Measurements from ENCODE around the gene IGF2BP2.

The IGF2BP2 gene

DNA sequence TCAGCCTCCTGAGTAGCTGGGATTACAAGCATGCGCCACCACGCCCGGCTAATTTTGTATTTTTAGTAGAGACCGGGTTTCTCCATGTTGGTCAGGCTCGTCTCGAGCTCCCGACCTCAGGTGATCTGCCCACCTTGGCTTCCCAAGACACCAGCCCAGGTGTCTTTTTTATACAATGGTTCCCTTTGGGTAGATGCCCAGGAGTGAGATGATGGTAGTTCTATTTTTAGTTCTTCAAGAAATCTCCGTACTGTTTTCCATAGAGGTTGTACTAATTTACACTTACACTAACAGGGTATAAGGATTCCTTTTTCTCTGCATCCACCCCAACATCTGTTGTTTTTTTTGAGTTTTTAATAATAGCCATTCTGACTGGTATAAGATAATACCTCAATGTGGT lies 94.3 kb downstream of the IGF2BP2 start:
- no peak for DNase-seq

DNA sequence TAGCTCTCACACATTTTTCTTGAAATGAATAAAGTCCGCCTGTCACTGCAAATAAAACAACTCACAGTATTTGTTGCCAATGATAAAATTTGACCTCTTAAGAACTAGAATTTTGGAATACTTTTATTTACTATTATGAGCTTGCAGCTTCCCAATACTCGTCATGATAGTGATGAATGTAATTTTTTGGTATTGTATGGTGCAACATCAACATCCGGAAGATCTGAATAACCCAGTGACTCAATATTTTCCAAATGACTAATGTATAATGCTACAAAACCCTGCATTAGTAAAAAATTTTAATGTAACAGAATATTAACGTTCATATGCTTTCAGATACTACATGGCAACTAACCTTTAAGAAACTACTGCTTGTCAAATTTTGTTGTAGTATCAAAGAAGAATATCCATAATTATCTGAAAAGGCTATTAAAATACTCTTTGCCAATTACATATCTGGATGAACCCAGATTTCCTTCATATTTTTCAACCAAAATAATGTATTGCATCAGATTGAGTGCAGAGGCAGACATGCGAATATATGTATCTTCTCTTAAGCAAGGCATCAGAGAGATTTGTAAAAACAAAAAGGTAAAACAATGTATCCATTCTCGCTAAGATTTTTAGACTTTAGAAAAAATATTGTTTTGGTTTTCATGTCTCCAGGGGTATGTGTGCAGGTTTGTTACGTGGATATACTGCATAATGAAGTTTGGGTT lies 95.3 kb downstream of the IGF2BP2 start:
- no peak for DNase-seq

DNA sequence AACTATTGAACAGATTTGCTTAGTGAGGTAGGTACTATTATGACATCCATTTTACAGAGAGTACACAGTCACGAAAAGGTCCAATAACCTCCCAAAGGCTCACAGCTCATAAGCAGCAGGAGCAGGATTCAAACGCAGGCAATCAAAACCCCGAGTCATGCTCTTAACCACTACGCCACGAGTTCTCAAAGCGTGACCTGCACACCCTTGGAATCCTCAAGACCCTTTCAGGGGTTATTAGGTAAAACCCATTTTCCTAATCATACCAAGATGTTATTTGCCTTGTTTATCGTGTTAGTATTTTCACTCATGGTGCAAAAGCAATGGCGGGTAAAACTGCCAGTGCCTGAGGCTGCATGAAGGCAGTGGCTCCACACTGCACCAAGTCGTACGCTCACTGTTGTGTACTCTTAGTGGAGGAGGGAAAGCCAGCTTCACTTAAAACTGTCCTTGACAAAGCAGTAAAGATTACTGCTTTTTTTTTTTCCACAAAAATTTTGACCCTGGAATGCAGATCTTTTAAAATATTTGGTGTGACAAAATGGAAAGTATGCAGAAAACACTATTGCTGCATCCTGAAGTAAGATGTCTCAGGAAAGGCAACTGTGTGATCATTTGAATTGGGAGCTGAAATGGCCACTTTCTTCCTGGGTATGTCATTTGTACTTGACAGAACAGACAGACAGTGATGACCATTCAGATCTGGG lies 96.1 kb downstream of the IGF2BP2 start:
- no peak for DNase-seq

DNA sequence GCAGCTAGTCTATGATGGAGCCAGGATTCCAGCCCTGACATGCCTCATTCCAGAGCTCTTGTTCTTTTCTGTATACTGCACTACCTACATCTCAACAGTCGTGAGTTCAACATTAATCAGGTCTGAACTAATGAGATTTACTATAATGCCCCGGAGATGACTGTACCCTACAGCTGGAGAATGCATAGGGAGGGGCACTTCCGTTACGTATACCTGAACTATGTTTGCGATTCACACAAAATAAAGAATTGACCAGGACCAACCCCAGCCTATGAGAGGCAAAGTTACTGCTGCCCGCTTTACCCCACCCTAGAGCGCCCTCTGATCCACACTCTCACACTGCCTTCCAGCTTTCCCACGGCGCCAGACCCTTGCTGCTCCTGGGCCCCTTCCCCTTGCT lies 97.0 kb downstream of the IGF2BP2 start:
- no peak for DNase-seq

DNA sequence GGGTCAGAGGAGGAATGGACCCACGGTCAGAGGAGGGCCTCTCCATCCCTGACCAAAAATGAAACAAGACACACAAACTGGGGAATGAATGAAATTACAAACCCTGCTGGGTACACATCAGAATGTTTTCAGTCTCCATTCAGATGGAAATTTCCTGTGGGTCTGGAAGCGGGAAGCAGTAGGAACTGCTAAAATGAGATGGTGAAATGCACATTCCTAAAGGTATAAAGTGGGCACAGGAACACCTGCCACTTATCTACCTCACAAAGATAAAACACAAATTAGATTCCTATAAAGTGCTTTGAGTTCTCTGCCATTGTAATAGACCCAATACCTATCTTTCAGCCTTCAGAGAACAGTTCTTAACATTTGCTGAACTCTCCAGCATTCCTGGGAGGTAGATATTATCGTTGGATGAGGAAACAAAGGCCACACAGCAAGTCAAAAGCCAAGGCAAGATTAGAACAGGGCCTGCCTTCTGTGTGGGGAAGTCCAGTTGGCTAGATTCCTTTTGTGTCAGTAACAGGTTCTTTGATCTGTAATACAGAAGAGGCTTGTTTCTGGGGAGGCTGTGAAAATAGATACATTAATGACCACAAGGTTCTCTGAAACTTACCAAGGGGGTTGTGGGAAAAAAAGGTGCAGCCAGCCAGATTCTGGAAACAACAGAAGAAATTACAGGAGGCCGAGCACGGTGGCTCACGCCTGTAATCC lies 98.4 kb downstream of the IGF2BP2 start:
- DNase-seq = no peak

DNA sequence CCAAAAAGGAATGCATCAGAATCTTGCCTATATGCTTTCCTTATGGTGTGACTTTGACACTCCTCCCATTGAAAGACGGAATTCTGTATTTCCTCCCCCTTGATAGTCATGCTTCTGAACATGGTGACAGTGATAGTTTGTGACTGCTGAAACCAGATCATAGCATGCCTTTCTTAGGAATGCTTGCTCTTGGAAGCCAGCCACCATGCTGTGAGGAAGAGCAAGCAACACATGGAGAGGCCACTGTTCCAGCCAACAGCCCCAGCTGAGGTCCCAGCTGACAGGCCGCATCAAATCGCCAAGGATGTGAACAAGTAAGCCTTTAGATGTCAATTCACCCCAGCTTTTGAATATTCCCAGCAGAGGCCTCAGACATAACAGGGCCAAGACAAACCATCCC lies 100.1 kb downstream of the IGF2BP2 start:
- no peak for DNase-seq

DNA sequence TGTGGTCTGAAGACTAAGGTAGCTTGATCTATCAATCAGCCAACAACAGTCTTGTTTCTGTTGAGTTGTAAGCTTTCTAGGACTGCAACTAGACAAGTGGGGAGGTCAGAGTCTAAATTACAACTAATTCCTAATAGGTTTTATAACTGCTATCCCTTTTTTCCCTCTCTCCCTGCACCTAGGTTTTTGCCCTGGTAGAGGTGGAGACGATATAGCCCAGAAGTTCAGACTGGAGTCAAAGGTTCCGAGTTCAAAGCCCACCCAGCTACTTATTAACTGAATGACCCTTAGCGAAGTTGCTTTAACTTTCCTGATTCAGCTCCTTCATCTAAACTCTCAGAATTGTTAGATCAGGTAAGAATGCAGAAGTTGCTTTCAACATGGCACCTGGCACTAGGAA lies 100.6 kb downstream of the IGF2BP2 start:
- no peak for DNase-seq

DNA sequence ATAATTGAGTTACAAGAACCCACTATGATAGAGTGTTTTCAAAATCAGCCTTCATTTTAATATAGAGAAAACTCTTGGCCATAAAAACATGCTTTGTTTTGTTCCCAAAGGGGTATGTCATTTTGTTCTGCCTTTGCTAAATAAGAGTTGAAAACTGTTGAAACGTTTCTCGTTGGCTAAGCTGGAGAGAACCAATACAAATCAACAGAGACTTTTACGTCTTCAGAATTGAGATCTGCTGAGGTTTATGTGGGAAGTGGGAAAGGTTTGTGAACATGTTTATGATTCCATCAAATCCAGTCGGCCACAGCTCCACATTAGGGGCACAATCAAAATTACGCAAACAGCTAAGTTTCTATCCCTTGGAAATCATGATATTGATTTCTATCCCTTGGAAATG lies 102.0 kb downstream of the IGF2BP2 start:
- no peak for DNase-seq

DNA sequence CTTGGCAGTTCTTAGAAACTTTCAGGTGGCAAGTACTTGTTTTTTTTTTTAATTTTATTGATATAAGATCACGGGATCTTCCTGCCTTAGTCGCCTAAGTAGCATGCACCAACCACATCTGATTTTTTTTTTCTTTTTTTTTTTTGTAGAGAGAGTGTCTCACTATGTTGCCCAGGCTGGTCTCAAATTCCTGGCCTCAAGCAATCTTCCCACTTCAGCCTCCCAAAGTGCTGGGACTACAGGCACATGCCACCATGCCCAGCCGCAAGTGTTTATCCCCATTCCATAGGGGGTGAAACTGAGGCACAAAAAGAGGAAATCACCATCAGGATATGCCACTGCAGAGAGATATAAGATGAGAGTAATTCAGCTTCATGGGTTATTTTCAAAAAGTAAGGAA lies 102.9 kb downstream of the IGF2BP2 start:
- DNase-seq = no peak

DNA sequence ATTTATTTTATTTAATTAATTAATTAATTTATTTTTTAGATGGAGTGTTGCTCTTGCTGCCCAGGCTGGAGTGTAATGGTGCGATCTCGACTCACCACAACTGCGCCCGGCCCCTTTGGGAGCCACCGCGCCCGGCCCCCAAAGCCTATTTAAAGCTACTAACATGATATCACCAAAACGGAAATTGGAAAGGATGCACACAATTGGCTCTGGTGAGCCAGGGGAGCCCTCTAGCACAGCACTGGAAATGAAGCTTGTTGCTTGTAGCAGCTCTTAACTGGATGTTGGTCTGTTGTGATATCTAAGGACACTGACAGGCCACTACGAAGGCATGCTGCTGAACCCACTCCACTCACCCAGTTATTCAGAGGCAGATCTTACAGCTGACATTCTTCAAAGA lies 104.5 kb downstream of the IGF2BP2 start:
- DNase-seq = no peak

DNA sequence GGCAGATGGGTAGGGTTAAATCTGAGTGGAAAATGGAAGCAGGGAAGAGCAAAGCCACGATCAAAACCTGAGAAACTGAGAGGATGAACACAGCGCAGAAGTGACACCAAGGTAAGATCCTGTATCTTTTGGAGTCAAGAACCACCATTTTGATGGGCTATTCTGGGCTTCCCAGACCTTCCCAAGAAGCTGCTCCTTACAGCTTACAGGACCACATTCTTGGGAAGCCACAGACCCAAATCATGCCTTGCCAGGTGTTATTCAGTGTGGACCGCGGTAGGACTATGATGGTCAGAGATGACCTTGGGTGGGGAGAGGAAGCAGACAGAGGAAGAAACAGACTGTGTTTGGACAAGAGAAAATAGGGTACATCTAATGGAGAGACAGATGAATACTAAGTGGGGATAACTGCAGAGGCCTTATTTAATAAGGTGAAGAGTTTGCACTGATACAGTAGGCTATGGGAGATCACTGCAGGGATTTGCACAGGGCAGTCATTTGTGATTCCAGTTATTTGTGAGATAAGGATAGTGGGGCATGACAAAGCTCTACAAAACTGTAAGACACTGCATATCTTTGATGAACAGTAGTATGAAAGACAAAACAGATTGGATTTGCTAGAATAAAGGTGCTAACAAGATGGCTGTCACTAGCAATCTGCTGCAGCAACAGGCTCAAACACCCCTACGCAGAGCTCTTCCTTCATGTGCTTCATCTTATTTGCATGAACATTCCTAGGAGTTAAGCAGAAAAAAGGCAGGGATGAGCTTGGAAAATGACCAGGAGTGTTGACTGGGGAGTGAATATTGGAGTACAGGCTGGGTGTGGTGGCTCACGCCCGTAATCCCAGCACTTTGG lies 105.9 kb downstream of the IGF2BP2 start:
- DNase-seq = no peak

DNA sequence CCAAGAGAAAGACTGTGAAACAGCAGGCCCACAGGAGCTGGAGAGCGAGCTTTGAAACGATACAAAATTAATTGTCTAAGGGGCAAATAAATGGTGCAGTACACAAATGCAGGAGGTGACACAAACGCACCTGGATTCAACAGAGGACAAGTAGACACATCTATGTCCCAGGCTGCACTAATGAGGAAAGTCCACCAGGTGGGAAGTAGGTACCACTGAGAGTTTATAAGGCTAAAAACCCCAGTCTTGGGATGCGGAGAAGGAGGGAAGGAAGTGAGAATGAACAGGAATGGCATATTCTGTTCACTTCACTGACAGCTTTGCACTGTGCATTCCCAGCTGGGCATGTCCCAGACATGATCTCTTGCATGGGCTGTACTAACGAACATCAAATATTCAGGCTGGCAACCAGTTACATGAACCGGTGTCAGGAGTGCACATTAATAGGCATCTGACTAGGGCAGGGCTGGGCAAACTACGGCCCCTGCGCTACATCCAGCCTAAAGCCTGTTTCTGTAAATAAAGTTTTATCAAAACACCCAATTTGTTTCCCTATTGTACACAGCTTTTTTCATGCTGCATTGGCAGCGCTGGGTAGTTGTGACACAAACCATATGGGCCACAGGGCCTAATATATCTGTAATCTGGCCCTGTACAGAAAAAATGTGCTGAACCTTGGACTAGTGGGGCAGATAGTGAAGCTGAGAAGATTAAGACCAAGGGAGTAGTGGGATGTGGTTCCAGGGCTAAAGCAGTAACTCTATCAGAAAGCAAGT lies 107.0 kb downstream of the IGF2BP2 start:
- DNase-seq = no peak

DNA sequence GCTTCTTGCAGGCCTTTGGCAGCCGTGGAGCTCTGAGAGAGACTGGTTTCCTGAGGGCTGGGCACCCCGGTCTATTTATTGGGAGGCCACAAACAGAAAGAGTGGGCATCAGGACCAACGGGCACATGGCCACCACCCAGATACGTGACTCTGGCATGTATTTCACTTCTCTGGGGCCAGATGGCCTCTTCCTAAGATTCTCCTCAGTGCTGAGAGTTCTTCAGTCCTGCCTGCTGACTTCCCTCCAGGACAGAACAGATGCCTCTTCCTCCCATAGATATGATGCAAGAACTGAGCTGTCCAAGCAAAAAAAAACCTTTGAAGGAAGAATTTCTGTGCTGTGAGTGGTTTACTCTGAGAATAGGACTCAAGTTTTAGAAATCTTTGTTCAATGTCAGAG lies 107.7 kb downstream of the IGF2BP2 start:
- DNase-seq = no peak

DNA sequence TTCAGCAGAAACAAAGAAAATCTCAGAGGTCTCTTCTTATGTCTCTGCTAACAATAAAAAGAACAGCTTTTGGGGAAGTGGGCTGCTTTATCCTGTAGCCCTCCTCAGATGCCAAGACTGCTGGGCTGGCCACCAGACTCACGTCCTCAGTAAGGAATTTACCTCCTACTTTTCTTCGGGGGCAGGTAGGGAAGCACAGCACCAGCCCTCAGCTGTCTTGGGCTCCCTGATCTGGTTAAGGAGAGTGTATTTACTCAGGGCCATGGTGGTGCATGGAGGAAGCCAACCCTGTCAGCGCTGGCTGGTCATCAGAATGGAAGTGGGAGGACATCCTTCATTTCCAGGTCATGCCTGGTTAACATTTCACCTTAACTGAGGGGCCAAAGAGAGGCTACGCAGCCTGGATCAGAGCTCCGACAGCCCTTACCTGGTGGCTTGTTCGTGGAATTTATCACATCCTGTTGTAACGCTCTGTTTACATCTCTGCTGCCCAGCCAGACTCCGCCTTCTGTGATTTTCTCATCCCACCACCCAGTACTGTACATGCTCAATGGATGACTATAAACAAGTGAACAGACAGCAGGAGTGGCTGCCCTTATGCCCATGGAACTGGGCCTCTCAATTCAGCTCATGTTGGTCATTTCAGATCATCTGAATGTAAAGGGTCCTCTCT lies 108.3 kb downstream of the IGF2BP2 start:
- no peak for DNase-seq

DNA sequence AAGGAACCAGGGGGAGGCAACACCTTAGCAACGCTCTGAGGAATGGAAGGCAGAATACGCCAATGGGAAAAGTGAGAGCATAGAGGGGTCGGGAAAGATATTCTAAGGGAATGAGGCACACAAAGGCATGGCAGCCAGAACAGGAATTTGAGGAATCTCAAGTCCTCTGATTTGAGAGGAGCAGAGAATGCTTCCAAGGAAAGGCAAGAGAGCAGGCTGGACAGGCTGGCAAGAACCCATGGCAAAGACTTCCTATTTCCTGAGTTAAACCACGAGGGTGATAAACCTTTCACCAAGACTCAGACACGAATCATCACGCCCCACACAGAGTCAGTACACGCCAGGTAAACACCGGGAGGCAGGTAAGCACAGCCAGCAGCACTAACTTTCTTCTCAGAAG lies 109.8 kb downstream of the IGF2BP2 start:
- no peak for DNase-seq

DNA sequence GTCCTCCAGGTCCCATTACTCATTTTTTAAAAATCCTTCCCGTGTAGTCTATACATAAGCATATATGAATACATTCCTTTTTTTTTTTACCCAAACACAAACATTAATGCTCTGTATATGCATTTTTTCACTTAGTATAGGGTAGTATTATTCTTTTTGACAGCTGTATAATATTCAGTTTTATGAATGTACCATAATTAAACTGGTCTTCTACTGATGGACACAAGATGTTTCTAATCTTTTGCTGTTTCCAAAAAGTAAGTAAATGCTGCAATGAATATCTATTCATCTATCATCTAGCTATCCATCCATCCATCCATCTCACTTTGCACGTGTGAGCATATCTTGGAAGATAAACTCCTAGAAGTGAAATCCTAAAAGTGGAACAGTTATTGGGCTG lies 110.8 kb downstream of the IGF2BP2 start:
- DNase-seq = no peak

DNA sequence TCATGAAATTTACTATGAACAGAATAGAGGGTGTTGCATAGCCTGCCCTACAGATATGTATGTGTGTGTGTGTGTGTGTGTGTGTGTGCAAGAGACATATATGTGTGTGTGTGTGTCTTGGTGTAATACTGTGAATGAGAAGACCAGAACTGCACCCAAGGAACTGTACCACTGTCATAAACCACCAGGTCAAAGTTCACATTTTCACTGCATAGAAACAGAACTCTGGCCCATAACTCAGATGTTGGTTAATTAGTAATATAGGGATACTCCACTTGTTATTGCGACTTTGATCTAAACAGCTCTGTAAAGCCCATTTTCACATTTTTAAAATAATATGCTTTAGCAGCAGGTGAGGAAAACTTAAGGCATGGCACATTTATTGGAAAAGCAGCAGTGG lies 111.8 kb downstream of the IGF2BP2 start:
- DNase-seq = no peak

DNA sequence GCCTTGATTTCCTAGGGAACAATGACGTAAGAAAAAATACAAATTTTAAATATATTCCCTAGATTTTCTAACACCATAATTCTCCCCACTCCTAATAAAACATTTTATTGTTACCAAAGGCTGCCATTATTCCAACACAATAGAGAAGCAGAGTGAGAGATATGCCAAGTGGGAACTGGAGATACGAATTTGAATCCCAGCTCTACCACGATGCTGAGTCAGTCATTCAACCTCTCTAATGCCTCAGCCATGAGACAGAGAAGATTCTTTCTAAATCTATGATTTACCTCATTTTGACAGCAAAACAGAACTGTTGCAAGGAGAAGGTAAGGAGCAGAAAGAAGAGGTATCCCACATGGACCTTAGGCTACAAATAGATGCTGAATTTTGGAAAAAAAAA lies 112.5 kb downstream of the IGF2BP2 start:
- DNase-seq = no peak

DNA sequence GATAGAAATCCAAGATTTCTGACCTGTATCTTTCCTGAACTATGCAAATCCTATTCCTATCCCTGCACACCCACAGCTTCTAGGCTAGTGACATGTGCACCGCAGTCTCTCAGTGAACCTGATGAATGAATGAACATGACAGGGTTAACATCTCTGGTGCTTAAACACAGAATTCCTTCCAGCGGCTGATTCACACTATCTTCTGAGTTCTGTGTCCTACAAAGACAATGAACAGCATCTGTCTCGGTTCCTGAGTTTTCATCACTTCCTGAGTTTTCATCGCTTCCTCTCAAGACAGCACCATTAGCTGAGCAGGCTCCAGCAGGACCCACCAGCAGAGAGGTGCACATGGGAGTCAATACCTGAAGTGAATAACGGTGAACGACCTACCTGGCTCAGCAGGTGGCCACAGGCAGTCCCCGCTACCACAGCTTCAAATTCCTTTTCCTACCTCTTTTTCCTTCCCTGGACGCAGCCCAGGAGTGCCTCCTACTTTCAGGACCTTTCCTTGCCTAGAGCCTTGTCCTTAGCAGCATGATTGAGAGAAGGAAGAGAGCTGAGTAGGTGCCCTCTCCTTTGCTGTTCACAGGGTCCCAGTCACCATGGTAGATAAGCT lies 113.5 kb downstream of the IGF2BP2 start:
- DNase-seq = no peak

DNA sequence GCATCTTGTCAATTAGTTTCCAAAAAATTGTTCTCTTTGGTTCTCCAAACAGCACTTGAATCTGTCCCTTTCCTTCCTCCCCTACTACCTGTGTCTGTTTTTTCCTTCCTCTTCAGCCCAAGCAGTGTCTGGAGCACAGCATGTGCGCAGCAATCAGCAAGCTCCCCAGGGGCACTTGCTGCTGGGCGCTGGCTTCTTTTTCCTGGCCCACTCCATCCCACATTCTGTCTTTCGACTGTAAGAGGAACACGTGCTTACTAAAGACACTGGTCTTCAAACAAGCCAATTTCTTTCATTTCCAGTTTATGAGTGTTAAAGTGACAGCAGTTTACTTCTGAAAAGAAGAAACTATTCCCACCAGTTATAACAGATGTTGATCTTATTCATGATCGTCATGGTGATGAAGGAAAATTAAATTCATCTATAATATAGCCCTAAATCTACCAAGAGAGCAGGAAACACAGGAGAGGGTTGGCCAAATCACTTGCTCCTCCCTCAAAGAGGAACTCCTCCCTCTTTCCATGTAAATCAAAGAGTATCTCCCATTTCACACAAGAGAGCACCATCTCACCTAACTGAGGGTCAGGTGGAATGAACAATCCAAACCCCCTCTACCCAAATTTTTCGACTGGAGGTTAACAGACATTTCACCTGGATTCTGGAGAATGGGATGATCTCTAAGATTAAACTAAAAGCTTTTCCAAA lies 115.4 kb downstream of the IGF2BP2 start:
- DNase-seq = no peak

DNA sequence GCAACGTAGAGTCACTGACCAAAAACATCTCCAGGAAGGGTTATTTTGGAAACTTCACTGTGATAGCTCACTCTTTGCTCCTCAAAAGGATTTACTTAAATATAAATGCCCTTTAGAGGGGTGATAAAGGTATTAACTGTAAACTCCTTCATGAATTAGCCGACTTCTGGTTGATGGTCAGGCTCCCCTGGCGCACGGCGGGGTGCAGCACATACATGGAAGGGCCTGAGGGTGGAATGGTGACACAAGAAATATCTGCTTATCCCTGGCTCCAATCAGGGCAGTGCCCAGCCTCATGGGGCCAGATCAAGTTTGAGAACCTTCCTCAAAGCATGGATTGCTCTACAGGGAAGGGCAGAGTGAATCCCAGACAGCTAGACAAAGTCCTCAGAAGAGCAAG lies 116.5 kb downstream of the IGF2BP2 start:
- no peak for DNase-seq

All from activated T-cell treated with anti-CD3 and anti-CD28 coated beads for 4 hours (primary cell).